HepG2 (cell line): ENCODE results near the gene ALDH3B2. TPM values are rescaled to one million over a fixed set of nuclear protein-coding genes. Genes with fewer than 3 reads are reported as not detected.

Source experiments
- ATAC-seq: fragments of 200-7000 bp; cut with Tn5 transposase; 3 replicates; pipeline ENCODE4 v1.9.1; 2020; ENCODE audit warnings: mild to moderate bottlenecking, moderate library complexity
- BruUV-seq: library from RNA; stranded (reverse); fragments of 400-500 nt; replicated peaks from 2 replicates; lab custom pipeline; 2021; lab: Mats Ljungman, UMichigan
- CTCF ChIA-PET: fragments of 300-600 bp; formaldehyde crosslinking; extraction: SDS; loops from one replicate; lab custom pipeline; 2021; ENCODE audit warnings: low total read pairs, inconsistent platforms, low intra/inter-chr PET ratio; lab: Yijun Ruan, JAX
- POLR2A ChIA-PET: fragments of 350-600 bp; sonication (Branson Sonifier 250); formaldehyde crosslinking; loops from one replicate; lab custom pipeline; 2020; ENCODE audit warnings: antibody characterized with exemption, inconsistent platforms; lab: Yijun Ruan, JAX
- DNase-seq: peaks from one replicate; pipeline ENCODE4 v3.0.0-alpha.2; 2015; ENCODE audit warnings: low spot score
- FAIRE-seq: peaks from 3 replicates; lab custom pipeline; 2011; peaks lifted over from hg19 to GRCh38; lab: Jason Lieb, UNC
- H2AFZ ChIP-seq: one replicate; pipeline ENCODE4 v1.6.1; 2011; ENCODE audit warnings: low read length, inconsistent platforms
- H3K27ac ChIP-seq: fragments of 300-600 bp; 3 replicates; pipeline ENCODE4 v1.8.0; 2011; ENCODE audit warnings: mixed run types, mild to moderate bottlenecking, mixed read lengths, low read length, inconsistent platforms; ENCODE audit not compliant: insufficient read depth; ENCODE audit errors: extremely low read length
- H3K27me3 ChIP-seq, 2 experiments: fragments of 200-600 bp in 1 of 2; 2 replicates in 1 of 2; 3 replicates in 1 of 2; pipeline versions ENCODE4 v1.6.0 to v1.8.0; 2011; ENCODE audit warnings: low read length in 2 of 2, mild to moderate bottlenecking in 2 of 2, moderate library complexity in 2 of 2, inconsistent platforms in 1 of 2; ENCODE audit not compliant: insufficient read depth in 2 of 2, control insufficient read depth in 1 of 2
- H3K36me3 ChIP-seq, 2 experiments: fragments of 200-600 bp in 1 of 2; replicated peaks in 1 of 2; 2 replicates in 1 of 2; 3 replicates in 1 of 2; pipeline versions ENCODE4 v1.5.1 to v1.8.0; 2011; ENCODE audit warnings: low read length in 2 of 2, inconsistent platforms in 1 of 2; ENCODE audit not compliant: insufficient read depth in 2 of 2, control insufficient read depth in 1 of 2
- H3K4me1 ChIP-seq: 2 replicates; pipeline ENCODE4 v1.5.1; 2012; ENCODE audit warnings: low read length, inconsistent platforms; ENCODE audit not compliant: insufficient read depth
- H3K4me2 ChIP-seq: 2 replicates; pipeline ENCODE4 v1.6.0; 2011; ENCODE audit warnings: low read depth, low read length, inconsistent platforms
- H3K4me3 ChIP-seq, 3 experiments: fragments of 200-600 bp in 1 of 3; sonication (generic), shearing (Covaris generic) in 1 of 3; replicated peaks in 1 of 3; 2 replicates each; pipeline ENCODE4 v1.5.1; 2011 to 2016; ENCODE audit warnings: low read length in 3 of 3, inconsistent platforms in 2 of 3, low read depth in 2 of 3, mild to moderate bottlenecking in 2 of 3, control low read depth in 1 of 3, mixed read lengths in 1 of 3; ENCODE audit not compliant: insufficient read depth in 1 of 3
- H3K79me2 ChIP-seq: one replicate; pipeline ENCODE4 v1.6.1; 2011; ENCODE audit warnings: low read length, inconsistent platforms; ENCODE audit not compliant: insufficient read depth
- H3K9ac ChIP-seq: 2 replicates; pipeline ENCODE4 v1.6.0; 2011; ENCODE audit warnings: mild to moderate bottlenecking, low read depth, low read length, inconsistent platforms; ENCODE audit not compliant: insufficient read depth
- H3K9me3 ChIP-seq: 2 replicates; pipeline ENCODE4 v1.5.1; 2012; ENCODE audit warnings: mild to moderate bottlenecking, low read length
- H4K20me1 ChIP-seq: 2 replicates; pipeline ENCODE4 v1.6.0; 2011; ENCODE audit warnings: inconsistent platforms, mild to moderate bottlenecking, low read length, moderate library complexity; ENCODE audit not compliant: insufficient read depth
- AGO1 ChIP-seq: fragments of 200-400 bp; formaldehyde crosslinking; IDR thresholded peaks from 2 replicates; pipeline ENCODE4 v1.6.1; 2017; ENCODE audit warnings: mild to moderate bottlenecking, low read depth, low read length, moderate library complexity; ENCODE audit not compliant: poor library complexity, severe bottlenecking
- ARID3A ChIP-seq: IDR thresholded peaks from 2 replicates; pipeline ENCODE4 v1.6.1; 2012; ENCODE audit warnings: low read depth, low read length, improper control_type of control experiment
- CHD4 ChIP-seq: fragments of 200-600 bp; sonication (generic); IDR thresholded peaks from 2 replicates; pipeline ENCODE4 v1.7.0; 2017; ENCODE audit warnings: mild to moderate bottlenecking, low read length, borderline replicate concordance
- HIVEP1 ChIP-seq: sonication (generic); formaldehyde crosslinking; IDR thresholded peaks from 2 replicates; pipeline ENCODE4 v1.4.0; 2020; ENCODE audit warnings: mild to moderate bottlenecking, missing genetic modification reagents
- ISX ChIP-seq: sonication (generic); formaldehyde crosslinking; conservative IDR thresholded peaks from 2 replicates; pipeline ENCODE4 v1.5.0; 2020; ENCODE audit warnings: missing genetic modification reagents
- JUNB ChIP-seq: sonication (generic); formaldehyde crosslinking; IDR thresholded peaks from 2 replicates; pipeline ENCODE4 v1.8.0; 2022; ENCODE audit warnings: missing genetic modification reagents, mild to moderate bottlenecking, borderline replicate concordance
- MXD1 ChIP-seq: sonication (generic); formaldehyde crosslinking; IDR thresholded peaks from 2 replicates; pipeline ENCODE4 v1.4.0; 2020; ENCODE audit warnings: mild to moderate bottlenecking, missing genetic modification reagents
- PBX3 ChIP-seq: sonication (generic); formaldehyde crosslinking; IDR thresholded peaks from 2 replicates; pipeline ENCODE4 v1.8.1; 2023; ENCODE audit warnings: missing genetic modification reagents, inconsistent platforms, borderline replicate concordance
- RORA ChIP-seq: sonication (generic); formaldehyde crosslinking; IDR thresholded peaks from 2 replicates; pipeline ENCODE4 v1.5.0; 2020; ENCODE audit warnings: mild to moderate bottlenecking, missing genetic modification reagents, moderate library complexity
- SRSF9 ChIP-seq: fragments of 200-400 bp; formaldehyde crosslinking; IDR thresholded peaks from 2 replicates; pipeline ENCODE4 v1.6.1; 2018; ENCODE audit warnings: borderline replicate concordance, mild to moderate bottlenecking, low read depth, low read length; ENCODE audit not compliant: insufficient read depth, poor library complexity, severe bottlenecking
- TARDBP ChIP-seq: sonication (generic); formaldehyde crosslinking; IDR thresholded peaks from 2 replicates; pipeline ENCODE4 v1.8.0; 2022; ENCODE audit warnings: mild to moderate bottlenecking, missing genetic modification reagents
- ZBTB1 ChIP-seq: sonication (generic); formaldehyde crosslinking; IDR thresholded peaks from 2 replicates; pipeline ENCODE4 v1.4.0; 2020; ENCODE audit warnings: missing genetic modification reagents, borderline replicate concordance
- ZNF205 ChIP-seq: IDR thresholded peaks from 2 replicates; pipeline ENCODE4 v1.6.1; 2018; ENCODE audit warnings: missing biosample characterization, missing genetic modification reagents
- ZNF562 ChIP-seq: sonication (generic); formaldehyde crosslinking; IDR thresholded peaks from 2 replicates; pipeline ENCODE4 v1.8.0; 2022; ENCODE audit warnings: missing genetic modification reagents, borderline replicate concordance
- ZNF704 ChIP-seq: sonication (generic); formaldehyde crosslinking; IDR thresholded peaks from 2 replicates; pipeline ENCODE4 v1.8.1; 2023; ENCODE audit warnings: mild to moderate bottlenecking, inconsistent platforms, moderate library complexity, missing genetic modification reagents, borderline replicate concordance
- ZNF784 ChIP-seq: sonication (generic); formaldehyde crosslinking; IDR thresholded peaks from 2 replicates; pipeline ENCODE4 v1.5.1; 2020; ENCODE audit warnings: missing genetic modification reagents, mild to moderate bottlenecking, borderline replicate concordance
- ZNF839 ChIP-seq: sonication (generic); formaldehyde crosslinking; IDR thresholded peaks from 2 replicates; pipeline ENCODE4 v1.4.0; 2020; ENCODE audit warnings: missing genetic modification reagents, mild to moderate bottlenecking, borderline replicate concordance
- WGBS: methylation state at CpG from one replicate; pipeline ENCODE4 v1.1.6; 2017; ENCODE audit warnings: low lambda C conversion rate; 5-methylcytosine and 5-hydroxymethylcytosine counted together
- in situ Hi-C: cut with HindIII; loops from 2 replicates; pipeline ENCODE4 v1.10.0; 2017; ENCODE audit warnings: low pct_unique_long_range_greater_than_20kb; ENCODE audit not compliant: extremely low pct_ligation_motif_present
- intact Hi-C: fragments of 100-400 bp; cut with micrococcal nuclease; formaldehyde crosslinking; loops from one replicate; pipeline ENCODE4 v1.10.0; 2022; ENCODE audit not compliant: unreplicated experiment
- polyA plus RNA-seq, 8 experiments: library from polyadenylated mRNA; depleted of rRNA in 3 of 8; stranded (reverse) in 7 of 8; unstranded in 1 of 8; fragments of >200 nt; fragmentation: Illumina TruSeq in 4 of 8; extraction: Trizol in 4 of 8; gene quantifications; 2 replicates each; pipeline versions ENCODE4 v1.2.1 to v1.2.3, GENCODE V29; 2011 to 2016; ENCODE audit warnings: low read depth in 4 of 8, missing spikeins in 1 of 8, mixed read lengths in 1 of 8; ENCODE audit not compliant: insufficient read depth in 1 of 8
- total RNA-seq, 5 experiments: library from RNA; depleted of rRNA; stranded (reverse); fragments of >200 nt; fragmentation: Illumina TruSeq; extraction: Trizol; gene quantifications; 2 replicates each; pipeline ENCODE4 v1.2.3, GENCODE V29; 2016; ENCODE audit warnings: low read depth in 1 of 5

ALDH3B2 gene
- total and polyA plus RNA-seq, 2 of the 13 experiments (the other 11 are each of a cell fraction or from before 2014, with no cell fraction given) = not detected

GRCh38 chr11:67695606-67696005 is 21.2 kb upstream of the ALDH3B2 start:
- no peak for FAIRE-seq
- Histone ChIP-seq H3K36me3 (no peaks in the 10 kb centered on the region), H3K27ac (no peak overlapping the region), H2AFZ (no peak overlapping the region), H3K4me3 (no peak overlapping the region), H3K9ac (no peak overlapping the region), H3K4me1 (peaks cover 22% of the 10 kb centered on the region), H3K27me3 (peaks cover 0 to 26% of the 10 kb centered on the region in 2 experiments; a peak in 3 of 5 replicates), H3K79me2 (no peaks in the 10 kb centered on the region), H3K9me3 (no peaks in the 10 kb centered on the region), H4K20me1 (no peaks in the 10 kb centered on the region), H3K4me2 (no peak overlapping the region; the same call in 1 of the 2 replicates)
- ChIA-PET POLR2A (no interaction called here), CTCF (no interaction called here)
- TF ChIP-seq ZNF839 (CRISPR knock-in tag) = no peak
- no peak for TF ChIP-seq ZNF704 (CRISPR knock-in tag)
- TF ChIP-seq JUNB (CRISPR knock-in tag) = no peak
- TF ChIP-seq SRSF9 = no peak
- no peak for TF ChIP-seq CHD4
- no peak for TF ChIP-seq AGO1
- no peak for TF ChIP-seq PBX3 (CRISPR knock-in tag)
- TF ChIP-seq MXD1 (CRISPR knock-in tag) = no peak
- no peak for TF ChIP-seq ISX (CRISPR knock-in tag)
- no peak for TF ChIP-seq RORA (CRISPR knock-in tag)
- no peak for TF ChIP-seq ARID3A
- TF ChIP-seq ZNF205 = no peak
- TF ChIP-seq ZNF562 (CRISPR knock-in tag) = no peak
- TF ChIP-seq ZNF784 (CRISPR knock-in tag) = no peak
- TF ChIP-seq ZBTB1 (CRISPR knock-in tag) = no peak
- no peak for TF ChIP-seq TARDBP (CRISPR knock-in tag)
- TF ChIP-seq HIVEP1 (CRISPR knock-in tag) = no peak
- WGBS = 50% methylated on average over 12 of the region's 12 CpGs
- BruUV-seq = no TSS peak
- intact Hi-C loops = no loop called here
- DNase-seq = no peak
- ATAC-seq = no peak
- in situ Hi-C loops = no loop called here
